Body of pancreas (tissue), 4 donors: ENCODE results near the gene LAMA5.

Experiments
- CTCF ChIP-seq, 7 experiments: fragments of 450-650 bp in 4 of 7; fragments of 200-600 bp in 3 of 7; sonication (generic) in 3 of 7; IDR thresholded peaks; one replicate each; pipeline ENCODE4 v1.5.1; 2016 to 2019; ENCODE audit warnings: antibody characterized with exemption in 7 of 7
- POLR2A ChIP-seq, 3 donors: fragments of 450-650 bp; IDR thresholded peaks; one replicate each; pipeline ENCODE4 v1.6.1; 2016; ENCODE audit warnings: antibody characterized with exemption in 3 of 3, mild to moderate bottlenecking in 2 of 3

- TF ChIP-seq CTCF (IDR thresholded peaks at IDR 0.05) (no peak), POLR2A (IDR thresholded peaks at IDR 0.05) (no peak)
Measured at GRCh38 chr20:62308102-62308822, 58.9 kb downstream of the LAMA5 start.
